Measurements from ENCODE around the gene HS6ST2.

HS6ST2 gene

DNA sequence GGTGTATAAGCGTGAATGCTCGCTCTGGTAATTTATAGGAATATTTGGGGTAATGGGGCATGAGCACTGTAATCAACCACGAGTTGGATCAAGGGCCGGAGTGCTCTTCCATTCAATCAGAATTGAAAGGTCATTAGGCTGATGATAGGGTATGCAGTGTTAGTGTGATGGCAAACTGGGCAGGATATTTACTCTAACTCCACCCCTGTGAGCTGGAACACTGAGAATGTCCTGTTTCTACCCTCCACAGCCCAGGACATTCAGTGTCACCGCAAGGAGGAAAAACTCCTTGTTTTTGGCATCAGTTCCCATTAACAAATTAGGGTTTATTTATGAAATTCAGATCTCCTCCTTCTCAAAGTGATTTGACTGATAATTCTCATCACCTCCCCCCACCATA is 137.8 kb downstream of the HS6ST2 start:
- no peak for TF ChIP-seq CTCF (IDR thresholded peaks at IDR 0.05; ENCODE audit: low read length, missing control alignments)
- no peak overlapping the region for H3K4me3 ChIP-seq (replicated peaks; ENCODE audit: low read depth, low read length)
- DNase-seq (ENCODE audit: low read depth), result no peak

GRCh38 chrX:132819711-132820264 is 138.6 kb downstream of the HS6ST2 start:
- H3K4me3 ChIP-seq (replicated peaks; ENCODE audit: low read depth, low read length), result no peak overlapping the region
- no peak for TF ChIP-seq CTCF (IDR thresholded peaks at IDR 0.05; ENCODE audit: low read length, missing control alignments)
- no peak for DNase-seq (ENCODE audit: low read depth)

DNA sequence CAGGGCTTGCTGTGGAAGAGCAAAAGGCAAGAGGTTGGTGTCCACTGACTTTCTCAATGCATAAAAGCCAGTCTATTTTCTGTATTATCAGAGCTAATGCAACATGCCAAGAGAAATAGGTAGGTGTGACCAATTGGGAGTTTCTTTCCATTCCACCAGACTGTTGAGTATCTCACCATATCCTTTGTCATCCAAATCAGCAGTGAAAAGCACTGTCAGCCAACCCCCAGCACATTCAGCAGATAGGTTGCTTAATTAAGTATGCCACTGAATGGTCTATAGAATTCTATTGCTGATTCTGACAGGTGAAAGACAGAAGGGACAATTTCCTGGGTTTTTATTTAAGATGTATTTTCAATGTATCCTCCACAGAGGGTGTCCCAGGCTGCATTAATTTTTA is 139.8 kb downstream of the HS6ST2 start:
- DNase-seq (ENCODE audit: low read depth), result no peak
- H3K4me3 ChIP-seq (replicated peaks; ENCODE audit: low read depth, low read length), result no peak overlapping the region
- no peak for TF ChIP-seq CTCF (IDR thresholded peaks at IDR 0.05; ENCODE audit: low read length, missing control alignments)

- no peak for TF ChIP-seq CTCF (IDR thresholded peaks at IDR 0.05; ENCODE audit: low read length, missing control alignments)
- no peak for DNase-seq (ENCODE audit: low read depth)
These were observed 142.8 kb downstream of the HS6ST2 start for GRCh38 chrX:132815643-132816042.

GRCh38 chrX:132810964-132811712 is 147.3 kb downstream of the HS6ST2 start:
- no peak for TF ChIP-seq CTCF (IDR thresholded peaks at IDR 0.05; ENCODE audit: low read length, missing control alignments)
- H3K4me3 ChIP-seq (replicated peaks; ENCODE audit: low read depth, low read length), result no peak overlapping the region
- no peak for DNase-seq (ENCODE audit: low read depth)

More at GRCh38 chrX:132815643-132816042, 142.8 kb downstream of the HS6ST2 start:
- no peak overlapping the region for H3K4me3 ChIP-seq (replicated peaks; ENCODE audit: low read depth, low read length)

DNA sequence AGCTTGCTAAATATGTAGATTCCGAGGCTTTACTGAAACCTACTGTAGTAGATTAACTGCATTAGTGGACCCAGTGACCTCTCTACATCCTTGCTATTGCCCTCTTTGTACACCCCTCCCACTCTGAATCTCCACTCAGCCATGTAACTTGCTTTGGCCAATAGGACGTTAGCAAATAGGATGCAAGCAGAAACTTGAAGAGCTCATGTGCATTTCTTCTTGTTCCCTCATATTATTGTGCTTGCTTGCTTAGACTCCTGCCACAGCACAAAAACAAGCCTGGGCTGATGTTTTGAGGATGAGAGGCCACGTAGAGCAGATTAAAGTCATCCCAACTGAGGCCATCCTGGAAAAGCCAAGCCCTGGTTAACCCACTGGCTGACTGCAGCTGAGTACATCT is 147.9 kb downstream of the HS6ST2 start:
- no peak for TF ChIP-seq CTCF (IDR thresholded peaks at IDR 0.05; ENCODE audit: low read length, missing control alignments)
- no peak overlapping the region for H3K4me3 ChIP-seq (replicated peaks; ENCODE audit: low read depth, low read length)
- DNase-seq (ENCODE audit: low read depth), result no peak

DNA sequence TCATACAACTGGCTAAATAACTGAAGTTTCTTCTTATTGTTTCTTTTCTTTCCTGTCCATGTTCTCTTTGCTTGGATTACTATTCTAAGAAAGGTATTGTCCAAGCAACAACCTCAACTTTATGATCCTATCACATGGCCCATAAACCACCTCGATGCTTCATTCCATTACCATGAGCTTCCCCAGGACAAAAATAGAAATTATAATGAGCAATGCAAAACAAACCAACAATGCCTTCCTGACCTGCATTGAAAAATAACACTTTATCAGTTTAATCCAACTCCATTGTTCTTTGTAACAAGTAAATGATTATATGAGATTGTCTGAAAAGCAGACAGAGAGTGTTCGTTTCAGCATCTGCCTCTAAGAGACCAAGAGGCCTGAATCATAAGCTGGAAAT is 148.8 kb downstream of the HS6ST2 start:
- no peak overlapping the region for H3K4me3 ChIP-seq (replicated peaks; ENCODE audit: low read depth, low read length)
- no peak for TF ChIP-seq CTCF (IDR thresholded peaks at IDR 0.05; ENCODE audit: low read length, missing control alignments)
- no peak for DNase-seq (ENCODE audit: low read depth)
